Effector CD8-positive, alpha-beta T cell (primary cell): ENCODE measurements around the gene SP2.

Source experiments
- DNase-seq: peaks from one replicate; lab custom pipeline; 2025; lab: John Stamatoyannopoulos, UW

Gene SP2

GRCh38 chr17:47949197-47949759 is 53.2 kb downstream of the SP2 start:
- peak; percentile 70 for DNase-seq

GRCh38 chr17:47949946-47950345 is 53.9 kb downstream of the SP2 start:
- no peak for DNase-seq

GRCh38 chr17:47950448-47950847 is 54.4 kb downstream of the SP2 start:
- no peak for DNase-seq

- no peak for DNase-seq
Measured at GRCh38 chr17:47952171-47953021, 56.4 kb downstream of the SP2 start.

- DNase-seq: no peak
Measured at GRCh38 chr17:47953909-47954308, 57.9 kb downstream of the SP2 start.

DNA sequence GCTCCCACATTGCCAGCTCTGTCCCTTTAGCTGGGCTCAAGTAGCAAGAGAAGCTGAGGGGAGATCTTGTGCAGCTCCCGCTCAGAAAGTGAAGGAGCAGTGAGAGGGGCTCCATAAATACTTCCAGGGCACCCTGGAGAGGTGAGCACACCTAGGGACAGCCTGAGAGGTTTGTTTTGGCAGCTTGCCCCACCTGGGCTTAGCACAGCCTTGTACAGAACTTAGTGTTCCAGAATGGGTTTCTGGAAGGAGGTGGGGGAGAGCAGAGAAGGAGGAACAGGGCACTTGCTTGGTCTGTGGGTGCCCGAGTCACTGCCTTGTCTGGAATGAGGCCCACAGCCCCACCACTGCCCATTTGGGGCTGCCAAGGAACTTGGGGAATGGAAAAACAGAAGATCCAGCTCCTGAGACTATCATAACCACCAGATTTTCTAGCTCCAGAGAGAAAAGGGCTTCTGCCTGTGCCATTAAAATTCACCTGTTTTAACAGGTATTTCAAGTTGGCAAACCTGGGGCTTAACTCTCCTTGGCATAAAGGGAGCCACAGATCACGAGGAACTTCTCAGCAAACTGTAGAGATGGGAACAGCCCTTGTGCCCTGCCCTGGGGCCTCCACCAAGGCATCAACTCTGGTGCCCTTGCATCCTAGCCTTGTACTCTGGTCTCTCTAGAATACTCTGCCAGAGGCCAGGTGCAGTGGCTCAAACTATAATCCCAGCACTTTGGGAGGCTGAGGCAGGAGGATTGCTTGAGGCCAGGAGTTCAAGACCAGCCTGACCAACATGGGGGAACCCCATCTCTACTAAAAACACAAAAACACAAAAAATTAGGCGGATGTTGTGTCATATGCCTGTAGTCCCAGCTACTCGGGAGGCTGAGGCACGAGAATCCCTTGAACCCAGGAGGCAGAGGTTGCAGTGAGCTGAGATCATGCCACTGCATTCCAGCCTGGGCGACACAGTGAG is 59.7 kb downstream of the SP2 start:
- DNase-seq: no peak

DNA sequence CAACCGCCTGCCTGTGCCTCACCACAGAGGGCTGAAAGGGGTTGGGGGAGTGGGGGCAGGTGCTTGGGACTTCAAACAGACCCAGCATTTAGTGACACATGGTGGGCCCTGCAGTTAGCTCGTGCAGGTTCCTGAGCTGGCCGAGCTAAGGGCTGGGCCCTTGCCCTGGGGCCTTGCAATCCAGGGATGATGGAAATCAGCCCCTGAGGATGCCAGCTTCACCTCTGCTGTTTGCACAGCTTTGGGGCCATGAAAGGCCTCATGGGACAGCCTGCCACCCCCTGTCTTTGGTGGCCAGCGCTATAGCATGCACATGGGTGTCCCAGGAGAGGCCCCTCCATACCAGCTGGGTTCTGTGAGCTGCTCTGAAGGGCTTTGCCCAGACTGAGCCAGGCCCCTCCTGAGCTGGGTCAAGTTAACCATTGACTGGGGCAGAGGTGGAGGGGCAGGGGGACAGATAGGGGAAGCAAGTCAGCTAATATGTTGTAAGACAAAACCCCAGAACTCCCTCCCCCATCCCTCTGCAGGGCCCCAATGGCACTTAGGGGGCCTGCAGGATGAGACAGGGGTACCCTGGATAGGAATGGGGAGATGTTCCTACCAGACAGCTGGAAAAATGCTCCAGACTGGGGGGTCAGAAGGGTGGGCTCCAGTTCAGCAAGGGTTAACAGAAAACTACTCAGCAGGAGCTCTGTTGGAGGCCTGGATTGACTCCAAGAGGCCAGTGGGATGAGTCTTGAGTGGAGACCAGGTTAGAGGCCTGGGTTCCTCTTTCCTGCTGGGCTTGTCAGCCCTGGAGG is 61.0 kb downstream of the SP2 start:
- DNase-seq: no peak

DNA sequence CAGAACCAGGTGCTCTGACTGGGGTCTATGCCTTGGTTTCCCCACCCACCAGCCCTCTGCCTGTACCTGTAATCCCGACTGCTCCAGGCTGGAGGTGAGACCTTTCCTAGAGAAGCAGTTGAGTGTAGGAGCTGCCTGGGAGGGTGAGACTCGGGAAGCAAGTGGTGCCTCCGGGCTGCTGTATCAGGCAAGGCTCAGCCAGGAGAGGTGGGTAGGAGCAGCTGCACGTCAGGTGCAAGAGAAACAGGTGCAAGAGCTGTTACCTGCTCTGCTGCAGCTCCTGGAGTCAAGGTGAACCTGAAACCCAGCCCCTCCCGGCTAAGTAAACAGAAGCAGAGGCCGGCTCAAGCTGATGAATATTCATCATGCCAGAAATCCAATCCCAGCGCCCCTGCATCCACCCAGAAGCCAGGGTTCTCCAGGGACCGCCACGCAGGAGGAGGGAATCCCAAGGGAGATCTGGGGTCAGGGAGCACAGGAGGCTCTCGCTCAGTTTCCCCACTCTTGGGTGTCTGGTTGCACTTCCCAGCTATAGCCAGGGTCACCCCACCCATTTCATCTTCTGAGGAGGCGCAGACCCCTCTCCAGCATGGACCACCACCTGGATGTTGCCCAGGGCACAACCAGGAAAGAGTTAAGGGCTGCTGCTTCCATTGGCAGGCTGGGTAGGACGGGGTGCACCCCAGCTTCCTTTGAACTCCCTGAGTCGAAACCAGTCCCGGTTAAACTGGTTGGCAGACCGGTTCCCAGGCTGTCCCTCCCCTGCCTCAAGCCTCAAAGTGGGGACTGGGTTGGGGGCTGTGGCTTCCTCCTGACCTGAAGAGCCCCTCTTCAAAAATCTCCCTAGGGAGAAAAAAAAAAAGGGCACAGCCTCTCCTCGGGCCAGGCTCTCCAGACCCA is 61.8 kb downstream of the SP2 start, which contains the start of gene PRR15L:
Gene PRR15L, minus strand, starts transcription at position 293 of the 900 bp plus-strand sequence. CDS start 4,649 bp downstream, outside the sequence.
- no peak for DNase-seq

- DNase-seq: no peak
Measured at GRCh38 chr17:47959825-47960655, 64.0 kb downstream of the SP2 start.

DNA sequence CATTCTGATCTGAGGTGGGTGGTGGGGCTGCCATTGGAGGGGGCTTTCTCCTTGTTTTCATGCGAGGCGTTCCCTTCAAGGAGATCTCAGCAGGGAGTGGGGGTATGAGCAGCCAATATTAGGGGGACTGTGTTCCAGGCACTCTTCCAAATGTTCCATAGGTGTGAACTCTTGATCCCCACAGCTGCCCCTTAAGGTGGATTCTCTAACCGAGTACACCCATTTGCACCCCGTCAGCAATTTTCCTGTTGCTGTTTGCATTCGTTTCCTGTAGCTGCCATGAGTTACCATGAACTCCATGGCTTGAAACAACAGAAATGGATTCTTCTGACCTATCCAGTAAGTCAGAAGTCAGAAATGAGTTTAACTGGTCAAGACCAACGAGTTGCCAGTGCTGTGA is 65.4 kb downstream of the SP2 start:
- no peak for DNase-seq

GRCh38 chr17:47962901-47963300 is 66.9 kb downstream of the SP2 start:
- no peak for DNase-seq

GRCh38 chr17:47964856-47965255 is 68.8 kb downstream of the SP2 start:
- no peak for DNase-seq

GRCh38 chr17:47966079-47966519 is 70.1 kb downstream of the SP2 start:
- no peak for DNase-seq

GRCh38 chr17:47967607-47968252 is 71.7 kb downstream of the SP2 start:
- no peak for DNase-seq

- no peak for DNase-seq
Measured at GRCh38 chr17:47968836-47969235, 72.8 kb downstream of the SP2 start.

- no peak for DNase-seq
Measured at GRCh38 chr17:47969930-47970724, 74.1 kb downstream of the SP2 start.

DNA sequence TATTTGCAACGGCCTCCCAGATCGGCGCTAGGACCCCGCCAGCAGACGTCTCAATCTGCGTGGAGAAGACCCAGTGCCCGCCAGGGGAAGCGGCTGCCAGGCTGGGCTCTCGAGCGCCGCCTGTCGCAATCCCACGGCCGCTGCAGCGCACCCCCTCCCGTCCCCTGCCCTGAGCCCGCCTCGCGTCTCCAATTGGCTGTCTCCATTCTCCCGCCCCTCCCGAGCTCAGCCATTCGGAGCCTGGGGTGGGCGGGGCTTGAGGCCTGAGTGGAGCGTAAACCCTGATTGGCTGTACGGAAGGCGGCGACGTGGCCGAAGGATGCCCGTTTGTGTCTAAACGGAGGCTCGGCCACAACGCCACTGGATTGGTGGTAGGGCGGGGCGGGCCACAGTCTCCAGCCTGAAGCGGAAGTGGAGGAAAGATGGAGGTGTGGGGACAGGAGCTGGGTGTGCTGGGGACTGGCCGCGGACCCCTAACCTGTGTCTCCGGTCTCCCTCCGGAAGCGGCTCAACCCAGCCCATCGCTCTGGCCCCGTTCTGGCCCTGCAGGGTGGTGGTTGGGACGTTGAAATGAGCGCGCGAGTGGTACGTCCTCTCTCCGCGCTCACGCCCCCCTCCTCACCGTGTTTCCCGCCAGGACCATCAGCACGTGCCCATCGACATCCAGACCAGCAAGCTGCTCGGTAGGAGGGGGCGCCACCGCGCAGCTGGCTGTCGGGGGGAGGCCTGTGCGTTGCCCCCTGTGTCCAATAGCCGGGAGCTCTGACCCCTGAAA is 74.9 kb downstream of the SP2 start, which contains the start of gene CDK5RAP3:
Gene CDK5RAP3, plus strand, starts transcription at position 389 of the 775 bp plus-strand sequence. Its CDS starts 34 bp downstream, at position 423.
- peak; percentile 97 for DNase-seq
